ENCODE results near the gene PPP2CA. TPM values are rescaled to one million over a fixed set of nuclear protein-coding genes. Genes with fewer than 3 reads are reported as not detected.

PPP2CA gene
- 88.6 TPM for total RNA-seq
- polyA plus RNA-seq: 62.9 TPM
- long read RNA-seq, donor 1, full-length matches to known transcripts: 8 of 13 reads
- long read RNA-seq, donor 1, partial matches to known transcripts: 5 of 13 reads
- long read RNA-seq, donor 1, other reads (novel, unspliced or antisense): 0 of 13 reads
- long read RNA-seq, donor 2: 0 reads
- long read RNA-seq, donor 3, full-length matches to known transcripts: 112 of 223 reads
- long read RNA-seq, donor 3, partial matches to known transcripts: 111 of 223 reads
- long read RNA-seq, donor 3, other reads (novel, unspliced or antisense): 0 of 223 reads
- long read RNA-seq, donor 4, full-length matches to known transcripts: 36 of 51 reads
- long read RNA-seq, donor 4, partial matches to known transcripts: 15 of 51 reads
- long read RNA-seq, donor 4, other reads (novel, unspliced or antisense): 0 of 51 reads
- long read RNA-seq, donor 5, full-length matches to known transcripts: 125 of 196 reads
- long read RNA-seq, donor 5, partial matches to known transcripts: 71 of 196 reads
- long read RNA-seq, donor 5, other reads (novel, unspliced or antisense): 0 of 196 reads
- long read RNA-seq, donor 6, full-length matches to known transcripts: 59 of 71 reads
- long read RNA-seq, donor 6, partial matches to known transcripts: 12 of 71 reads
- long read RNA-seq, donor 6, other reads (novel, unspliced or antisense): 0 of 71 reads
- long read RNA-seq, donor 7, full-length matches to known transcripts: 113 of 144 reads
- long read RNA-seq, donor 7, partial matches to known transcripts: 31 of 144 reads
- long read RNA-seq, donor 7, other reads (novel, unspliced or antisense): 0 of 144 reads
- long read RNA-seq, donor 8, full-length matches to known transcripts: 31 of 46 reads
- long read RNA-seq, donor 8, partial matches to known transcripts: 15 of 46 reads
- long read RNA-seq, donor 8, other reads (novel, unspliced or antisense): 0 of 46 reads
- long read RNA-seq, donor 9, full-length matches to known transcripts: 68 of 97 reads
- long read RNA-seq, donor 9, partial matches to known transcripts: 29 of 97 reads
- long read RNA-seq, donor 9, other reads (novel, unspliced or antisense): 0 of 97 reads
- long read RNA-seq, donor 10, full-length matches to known transcripts: 59 of 79 reads
- long read RNA-seq, donor 10, partial matches to known transcripts: 20 of 79 reads
- long read RNA-seq, donor 10, other reads (novel, unspliced or antisense): 0 of 79 reads

GRCh38 chr5:134225780-134226440 lies at the start of gene PPP2CA:
Gene PPP2CA (minus strand): TSS chr5:134226073. CDS start chr5:134225861, 212 bp downstream.
- under 1% methylated on average over 73 of the region's 73 CpGs for WGBS
- Histone ChIP-seq H3K9me3 (ENCODE audit: control insufficient read depth in 2 of 2, insufficient read depth in 1 of 2, low read length in 1 of 2) (no peaks in the 10 kb centered on the region), H3K4me3 (ENCODE audit: low read length in 2 of 2) (peak within 1 kb of the TSS; percentile 90 to 99), H3K27me3 (ENCODE audit: control insufficient read depth in 2 of 2, insufficient read depth in 1 of 2, low read length in 1 of 2) (no peaks in the 10 kb centered on the region), H3K4me1 (ENCODE audit: control insufficient read depth in 2 of 2, insufficient read depth in 2 of 2, low read length in 2 of 2) (peaks cover 12 to 15% of the 10 kb centered on the region in 2 donors), H3K36me3 (ENCODE audit: control insufficient read depth in 2 of 2, insufficient read depth in 2 of 2, low read length in 1 of 2) (peaks cover 2 to 7% of the 10 kb centered on the region in 2 donors), H3K27ac (ENCODE audit: low read depth in 1 of 2, low read length in 1 of 2) (peak within 1 kb of the TSS; percentile 99)
- DNase-seq (ENCODE audit: low read depth in 6 of 9, low spot score in 9 of 9): peak; percentile 97 to 100 (median 99)

- WGBS: 96% methylated on average over 3 of the region's 3 CpGs
- Histone ChIP-seq H3K4me1 (ENCODE audit: control insufficient read depth in 2 of 2, insufficient read depth in 2 of 2, low read length in 2 of 2) (no peaks in the 10 kb centered on the region), H3K36me3 (ENCODE audit: control insufficient read depth in 2 of 2, insufficient read depth in 2 of 2, low read length in 1 of 2) (no peaks in the 10 kb centered on the region), H3K27me3 (ENCODE audit: control insufficient read depth in 2 of 2, insufficient read depth in 1 of 2, low read length in 1 of 2) (no peaks in the 10 kb centered on the region), H3K4me3 (ENCODE audit: low read length in 2 of 2) (no peak overlapping the region), H3K27ac (ENCODE audit: low read depth in 1 of 2, low read length in 1 of 2) (no peak overlapping the region), H3K9me3 (ENCODE audit: control insufficient read depth in 2 of 2, insufficient read depth in 1 of 2, low read length in 1 of 2) (no peaks in the 10 kb centered on the region)
- DNase-seq (ENCODE audit: low read depth in 6 of 9, low spot score in 9 of 9): no peak
Observed at GRCh38 chr5:134273642-134274395, 47.9 kb upstream of the PPP2CA start.

DNA sequence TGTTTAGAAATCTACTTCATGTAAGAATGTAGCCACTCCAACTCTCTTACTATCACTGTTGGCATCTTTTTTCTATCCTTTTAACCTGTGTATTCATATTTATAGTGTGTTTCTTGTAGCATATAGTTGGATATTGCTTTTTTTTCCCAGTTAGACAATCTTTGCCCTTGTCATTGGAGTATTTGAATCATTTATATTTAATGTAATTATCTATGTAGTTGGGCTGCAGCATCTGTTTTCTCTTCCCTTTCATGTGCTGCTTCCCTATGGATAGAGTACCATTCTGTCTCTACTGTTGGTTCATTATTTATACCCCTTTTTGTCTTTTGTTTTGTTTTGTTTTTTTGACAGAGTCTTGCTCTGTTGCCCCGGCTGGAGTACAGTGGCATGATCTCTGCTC lies 45.2 kb upstream of the PPP2CA start:
- H3K27ac ChIP-seq (ENCODE audit: low read depth in 1 of 2, low read length in 1 of 2): no peak overlapping the region
- H3K36me3 ChIP-seq (ENCODE audit: control insufficient read depth in 2 of 2, insufficient read depth in 2 of 2, low read length in 1 of 2): no peaks in the 10 kb centered on the region
- no peaks in the 10 kb centered on the region for H3K27me3 ChIP-seq (ENCODE audit: control insufficient read depth in 2 of 2, insufficient read depth in 1 of 2, low read length in 1 of 2)
- 98% methylated on average over 1 of the region's 1 CpG for WGBS
- no peak for DNase-seq (ENCODE audit: low read depth in 6 of 9, low spot score in 9 of 9)
- no peak overlapping the region for H3K4me3 ChIP-seq (ENCODE audit: low read length in 2 of 2)
- H3K9me3 ChIP-seq (ENCODE audit: control insufficient read depth in 2 of 2, insufficient read depth in 1 of 2, low read length in 1 of 2): no peaks in the 10 kb centered on the region
- H3K4me1 ChIP-seq (ENCODE audit: control insufficient read depth in 2 of 2, insufficient read depth in 2 of 2, low read length in 2 of 2): no peaks in the 10 kb centered on the region

DNA sequence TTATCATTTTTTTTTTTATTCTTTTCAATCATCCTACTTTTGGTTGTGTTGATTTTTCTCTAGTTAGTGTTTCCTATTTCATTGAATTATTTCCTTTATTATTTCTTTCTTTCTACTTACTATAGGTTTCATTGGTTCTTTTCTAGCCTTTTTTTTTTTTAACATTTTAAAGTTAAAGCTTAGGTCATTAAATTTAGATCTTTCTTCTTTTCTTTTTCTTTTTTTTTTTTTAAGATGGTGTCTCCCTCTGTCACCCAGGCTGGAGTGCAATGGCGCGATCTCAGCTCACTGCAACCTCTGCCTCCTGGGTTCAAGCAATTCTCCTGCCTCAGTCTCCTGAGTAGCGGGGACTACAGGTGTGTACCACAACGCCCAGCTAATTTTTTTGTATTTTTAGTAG lies 43.0 kb upstream of the PPP2CA start:
- H3K27me3 ChIP-seq (ENCODE audit: control insufficient read depth in 2 of 2, insufficient read depth in 1 of 2, low read length in 1 of 2): no peaks in the 10 kb centered on the region
- no peak for DNase-seq (ENCODE audit: low read depth in 6 of 9, low spot score in 9 of 9)
- H3K27ac ChIP-seq (ENCODE audit: low read depth in 1 of 2, low read length in 1 of 2): no peak overlapping the region
- WGBS: 97% methylated on average over 4 of the region's 4 CpGs
- no peaks in the 10 kb centered on the region for H3K4me1 ChIP-seq (ENCODE audit: control insufficient read depth in 2 of 2, insufficient read depth in 2 of 2, low read length in 2 of 2)
- H3K4me3 ChIP-seq (ENCODE audit: low read length in 2 of 2): no peak overlapping the region
- no peaks in the 10 kb centered on the region for H3K9me3 ChIP-seq (ENCODE audit: control insufficient read depth in 2 of 2, insufficient read depth in 1 of 2, low read length in 1 of 2)
- H3K36me3 ChIP-seq (ENCODE audit: control insufficient read depth in 2 of 2, insufficient read depth in 2 of 2, low read length in 1 of 2): no peaks in the 10 kb centered on the region

DNA sequence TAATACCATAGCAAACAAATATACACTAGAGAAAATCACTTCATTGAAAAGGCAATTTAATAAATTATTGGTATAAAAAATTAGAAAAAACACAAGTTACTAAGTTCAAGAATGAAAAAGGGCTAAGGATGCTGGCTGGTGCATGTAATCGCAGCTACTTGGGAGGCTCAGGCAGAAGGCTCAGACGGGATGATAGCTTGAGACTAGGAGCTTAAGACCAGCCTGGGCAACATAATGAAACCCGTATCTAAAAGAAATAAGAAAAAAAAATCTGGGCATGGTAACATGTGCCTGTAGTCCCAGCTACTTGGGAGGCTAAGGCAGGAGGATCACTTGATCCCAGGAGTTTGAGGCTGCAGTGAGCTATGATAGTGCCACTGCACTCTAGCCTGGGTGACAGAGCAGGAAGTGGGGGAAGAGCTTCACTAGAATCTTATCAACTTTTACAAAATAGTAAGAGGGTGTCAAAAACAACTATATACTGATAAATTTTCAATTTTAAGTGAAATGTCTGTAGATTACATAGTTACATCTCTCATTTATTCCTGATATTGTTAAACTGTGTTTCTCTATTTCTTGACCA lies 42.2 kb upstream of the PPP2CA start:
- H3K9me3 ChIP-seq (ENCODE audit: control insufficient read depth in 2 of 2, insufficient read depth in 1 of 2, low read length in 1 of 2): peaks cover 0 to 2% of the 10 kb centered on the region in 2 donors
- H3K27me3 ChIP-seq (ENCODE audit: control insufficient read depth in 2 of 2, insufficient read depth in 1 of 2, low read length in 1 of 2): no peaks in the 10 kb centered on the region
- no peak overlapping the region for H3K4me3 ChIP-seq (ENCODE audit: low read length in 2 of 2)
- H3K4me1 ChIP-seq (ENCODE audit: control insufficient read depth in 2 of 2, insufficient read depth in 2 of 2, low read length in 2 of 2): no peaks in the 10 kb centered on the region
- H3K36me3 ChIP-seq (ENCODE audit: control insufficient read depth in 2 of 2, insufficient read depth in 2 of 2, low read length in 1 of 2): no peaks in the 10 kb centered on the region
- H3K27ac ChIP-seq (ENCODE audit: low read depth in 1 of 2, low read length in 1 of 2): no peak overlapping the region
- DNase-seq (ENCODE audit: low read depth in 6 of 9, low spot score in 9 of 9): no peak
- WGBS: 93% methylated on average over 3 of the region's 3 CpGs

DNA sequence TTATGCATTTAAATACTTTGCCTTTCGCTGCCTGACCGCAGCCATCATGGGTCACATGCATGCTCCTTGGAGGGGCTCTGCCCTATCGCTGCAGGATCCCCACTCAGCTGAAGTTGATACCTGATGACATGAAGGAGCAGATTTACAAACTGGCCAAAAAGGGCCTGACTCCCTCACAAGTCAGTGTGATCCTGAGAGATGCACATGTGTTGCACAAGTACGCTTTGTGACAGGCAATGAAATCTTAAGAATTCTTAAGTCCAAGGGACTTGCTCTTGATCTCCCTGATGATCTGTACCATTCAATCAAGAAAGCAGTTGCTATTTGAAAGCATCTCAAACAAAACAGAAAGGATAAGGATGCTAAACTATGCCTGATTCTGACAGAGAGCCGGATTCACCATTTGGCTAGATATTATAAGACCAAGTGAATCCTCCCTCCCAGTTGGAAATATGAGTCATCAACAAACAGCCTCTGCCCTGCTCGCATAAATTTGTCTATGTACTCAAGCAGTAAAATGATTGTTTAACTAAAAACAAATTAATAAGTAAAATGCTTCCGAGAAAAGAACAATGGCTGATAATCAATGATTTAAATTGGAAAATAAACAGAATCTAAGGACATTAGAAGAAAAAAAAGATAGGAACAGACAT lies 41.6 kb upstream of the PPP2CA start:
- Histone ChIP-seq H3K27me3 (ENCODE audit: control insufficient read depth in 2 of 2, insufficient read depth in 1 of 2, low read length in 1 of 2) (no peaks in the 10 kb centered on the region), H3K36me3 (ENCODE audit: control insufficient read depth in 2 of 2, insufficient read depth in 2 of 2, low read length in 1 of 2) (no peaks in the 10 kb centered on the region), H3K4me1 (ENCODE audit: control insufficient read depth in 2 of 2, insufficient read depth in 2 of 2, low read length in 2 of 2) (no peaks in the 10 kb centered on the region), H3K9me3 (ENCODE audit: control insufficient read depth in 2 of 2, insufficient read depth in 1 of 2, low read length in 1 of 2) (peaks cover 0 to 2% of the 10 kb centered on the region in 2 donors), H3K27ac (ENCODE audit: low read depth in 1 of 2, low read length in 1 of 2) (no peak overlapping the region), H3K4me3 (ENCODE audit: low read length in 2 of 2) (no peak overlapping the region)
- DNase-seq (ENCODE audit: low read depth in 6 of 9, low spot score in 9 of 9): no peak
- 93% methylated on average over 7 of the region's 7 CpGs for WGBS

DNA sequence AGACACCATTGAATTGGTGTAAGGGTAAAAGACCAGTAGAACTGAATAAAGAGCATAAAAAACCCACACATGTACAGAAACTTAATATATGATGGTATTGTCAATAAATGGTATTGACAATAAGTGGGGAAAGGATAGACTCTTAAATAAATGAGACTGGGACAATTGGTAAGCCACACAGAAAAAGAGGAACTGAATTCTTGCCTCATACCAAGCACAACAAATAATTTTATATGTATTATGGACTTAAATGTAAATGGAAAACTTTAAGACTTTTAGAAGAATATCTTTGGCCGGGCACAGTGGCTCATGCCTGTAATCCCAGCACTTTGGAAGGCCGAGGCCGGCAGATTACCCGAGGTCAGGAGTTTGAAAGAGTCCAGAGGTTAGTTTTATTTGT lies 37.9 kb upstream of the PPP2CA start:
- H3K27me3 ChIP-seq (ENCODE audit: control insufficient read depth in 2 of 2, insufficient read depth in 1 of 2, low read length in 1 of 2): no peaks in the 10 kb centered on the region
- 96% methylated on average over 4 of the region's 4 CpGs for WGBS
- DNase-seq (ENCODE audit: low read depth in 6 of 9, low spot score in 9 of 9): no peak
- no peaks in the 10 kb centered on the region for H3K4me1 ChIP-seq (ENCODE audit: control insufficient read depth in 2 of 2, insufficient read depth in 2 of 2, low read length in 2 of 2)
- H3K4me3 ChIP-seq (ENCODE audit: low read length in 2 of 2): no peak overlapping the region
- peaks cover 0 to 10% of the 10 kb centered on the region in 2 donors for H3K9me3 ChIP-seq (ENCODE audit: control insufficient read depth in 2 of 2, insufficient read depth in 1 of 2, low read length in 1 of 2)
- no peaks in the 10 kb centered on the region for H3K36me3 ChIP-seq (ENCODE audit: control insufficient read depth in 2 of 2, insufficient read depth in 2 of 2, low read length in 1 of 2)
- no peak overlapping the region for H3K27ac ChIP-seq (ENCODE audit: low read depth in 1 of 2, low read length in 1 of 2)
